Activated CD8-positive, alpha-beta memory T cell treated with anti-CD3 and anti-CD28 coated beads for 48 hours (primary cell): ENCODE data around the gene FBXW7.

ENCODE experiments used
- DNase-seq, 3 experiments: peaks; one replicate each; pipeline ENCODE4 v3.0.0-alpha.2; 2020; ENCODE audit warnings: low read depth in 2 of 3, low spot score in 2 of 3

Gene FBXW7

DNA sequence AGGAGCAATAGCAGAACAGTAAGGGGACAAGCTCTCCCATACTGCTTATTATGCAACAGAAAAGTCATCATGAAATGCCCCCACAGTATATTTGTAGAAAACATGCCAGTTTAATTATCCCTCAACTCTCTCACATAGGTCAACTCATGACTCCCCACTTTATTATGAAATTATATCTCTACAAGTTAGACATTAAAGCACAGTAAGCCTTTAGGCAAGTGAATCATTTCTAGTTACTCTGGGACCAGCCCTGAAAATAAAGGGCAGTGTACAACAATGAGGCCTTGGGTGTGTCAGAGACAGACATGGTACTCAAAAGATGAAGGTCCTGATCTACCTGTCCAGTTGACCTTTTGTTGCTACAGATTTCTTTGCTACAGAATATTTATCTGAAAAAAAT, 191.9 kb downstream of the FBXW7 start:
- no peak for DNase-seq

DNA sequence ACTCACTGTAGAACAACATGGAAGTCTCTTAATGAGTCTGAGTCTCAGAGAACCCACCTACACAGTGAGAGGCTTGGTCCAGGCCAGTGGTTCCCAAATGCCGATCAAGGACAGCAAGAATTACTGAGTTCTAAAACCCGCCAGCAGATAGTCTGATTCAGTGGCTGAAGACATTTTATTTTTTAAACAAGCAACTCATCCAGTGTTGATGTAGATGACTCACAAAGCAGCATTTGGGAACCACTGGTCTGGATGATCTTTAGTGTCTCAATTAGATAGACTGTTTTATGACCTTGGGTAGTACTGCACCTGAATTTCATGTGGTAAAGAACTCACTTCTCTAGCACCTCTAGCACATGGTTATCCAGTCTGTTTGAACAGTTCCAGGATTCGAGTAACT, 193.6 kb downstream of the FBXW7 start:
- DNase-seq: no peak

GRCh38 chr4:152340818-152341217, 195.1 kb downstream of the FBXW7 start:
- no peak for DNase-seq

DNA sequence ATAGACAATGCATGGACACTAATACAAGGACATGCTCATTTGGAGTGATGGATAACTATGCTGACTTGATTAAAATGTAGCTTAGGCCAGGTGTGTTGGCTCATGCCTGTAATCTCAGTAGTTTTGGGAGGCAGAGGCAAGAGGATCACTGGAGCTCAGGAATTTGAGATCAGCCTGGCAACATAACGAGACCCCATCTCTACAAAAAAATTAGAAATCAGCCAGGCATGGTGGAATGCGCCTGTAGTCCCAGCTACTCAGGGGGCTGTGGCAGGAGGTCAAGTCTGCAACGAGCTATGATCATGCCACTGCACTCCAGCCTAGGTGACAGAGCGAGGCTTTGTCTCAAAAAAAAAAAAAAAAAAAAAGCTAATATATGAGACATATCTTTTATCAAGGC, 196.3 kb downstream of the FBXW7 start:
- DNase-seq: no peak

DNA sequence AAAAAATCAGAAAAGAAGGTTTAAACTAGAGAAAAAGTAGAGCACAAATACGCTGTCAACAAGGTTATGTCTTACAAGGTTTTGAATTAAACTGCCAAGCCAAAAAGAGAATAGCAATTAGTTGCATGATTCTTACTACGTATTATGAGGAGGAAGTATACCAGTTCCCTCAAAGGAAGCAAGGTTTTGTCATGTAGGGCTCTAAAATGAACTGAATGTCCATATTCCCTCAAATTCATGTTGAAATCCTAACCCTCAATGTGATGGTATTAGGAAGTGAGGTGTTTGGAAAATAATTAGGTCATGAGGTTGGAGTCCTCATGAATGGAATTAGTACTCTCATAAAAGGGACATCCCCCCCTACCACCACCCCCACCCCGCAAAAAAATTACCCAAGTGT, 201.0 kb downstream of the FBXW7 start:
- no peak for DNase-seq

- DNase-seq: no peak
These were observed 204.8 kb downstream of the FBXW7 start for GRCh38 chr4:152331042-152331441.

DNA sequence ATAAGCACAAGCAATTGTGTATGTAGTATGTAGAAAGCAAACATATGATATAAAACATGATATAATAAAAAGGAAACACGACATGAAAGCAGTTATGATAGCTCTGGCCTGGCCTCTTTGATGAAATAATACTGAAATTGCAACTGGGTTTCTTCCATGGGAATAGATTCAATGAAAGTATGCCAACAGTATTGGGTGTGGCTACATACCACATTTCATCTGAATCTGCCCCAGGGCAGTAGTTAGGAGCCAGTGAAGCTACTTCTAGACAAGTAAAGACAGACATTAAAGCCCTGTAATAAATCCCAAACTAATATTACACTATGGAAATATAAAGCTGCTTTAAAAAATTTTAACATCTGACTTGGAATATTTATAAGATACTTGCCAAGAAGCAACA, 207.3 kb downstream of the FBXW7 start:
- no peak for DNase-seq

- no peak for DNase-seq
These were observed 208.1 kb downstream of the FBXW7 start for GRCh38 chr4:152327606-152328453.

- DNase-seq: no peak
These were observed 210.1 kb downstream of the FBXW7 start for GRCh38 chr4:152325831-152326230.

- no peak for DNase-seq
These were observed 212.7 kb downstream of the FBXW7 start for GRCh38 chr4:152323221-152323620.

DNA sequence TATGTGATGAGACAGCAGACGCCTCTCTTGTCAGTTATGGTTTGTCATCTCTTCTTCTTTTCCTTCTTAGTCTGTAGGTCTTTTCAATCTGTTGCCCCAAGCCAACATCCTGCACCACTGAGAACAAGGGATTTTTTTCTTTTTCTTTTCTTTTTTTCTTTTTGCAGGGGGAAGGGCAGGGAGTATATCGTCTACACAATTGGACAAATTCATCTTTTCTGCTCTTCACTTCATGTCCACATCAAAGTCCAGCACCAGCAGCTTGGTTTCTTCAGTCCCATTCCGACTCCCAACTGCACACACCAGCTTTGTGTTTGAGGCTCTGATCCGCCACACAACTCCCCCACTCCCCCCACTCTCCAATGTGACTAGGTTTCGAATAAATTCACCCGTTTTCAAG, 213.2 kb downstream of the FBXW7 start:
- DNase-seq: no peak

- DNase-seq: no peak
These were observed 214.0 kb downstream of the FBXW7 start for GRCh38 chr4:152321923-152322322.

GRCh38 chr4:152321398-152321797, 214.5 kb downstream of the FBXW7 start:
- DNase-seq: no peak

GRCh38 chr4:152316969-152317368, 218.9 kb downstream of the FBXW7 start:
- DNase-seq: no peak

- DNase-seq: no peak
These were observed 225.6 kb downstream of the FBXW7 start for GRCh38 chr4:152310257-152310656.

DNA sequence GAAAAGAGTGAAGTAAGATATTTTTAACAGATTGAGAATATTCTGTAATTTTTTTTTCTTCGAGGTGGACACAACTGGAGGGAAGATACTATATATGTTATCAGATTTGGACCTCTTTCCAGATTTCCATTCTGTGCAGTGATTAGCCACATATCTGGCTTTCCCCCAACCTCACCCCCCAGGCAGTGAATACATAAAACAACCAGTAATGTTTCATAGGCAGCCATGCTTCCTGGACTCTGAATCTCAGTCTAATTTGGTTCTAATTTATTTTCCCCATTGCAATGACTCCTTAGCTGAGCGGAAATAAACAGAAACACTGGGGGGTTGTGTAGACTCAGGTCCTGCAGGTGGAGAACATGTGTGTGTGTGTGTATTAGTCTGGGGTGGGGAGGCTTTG, 226.5 kb downstream of the FBXW7 start:
- DNase-seq: no peak

DNA sequence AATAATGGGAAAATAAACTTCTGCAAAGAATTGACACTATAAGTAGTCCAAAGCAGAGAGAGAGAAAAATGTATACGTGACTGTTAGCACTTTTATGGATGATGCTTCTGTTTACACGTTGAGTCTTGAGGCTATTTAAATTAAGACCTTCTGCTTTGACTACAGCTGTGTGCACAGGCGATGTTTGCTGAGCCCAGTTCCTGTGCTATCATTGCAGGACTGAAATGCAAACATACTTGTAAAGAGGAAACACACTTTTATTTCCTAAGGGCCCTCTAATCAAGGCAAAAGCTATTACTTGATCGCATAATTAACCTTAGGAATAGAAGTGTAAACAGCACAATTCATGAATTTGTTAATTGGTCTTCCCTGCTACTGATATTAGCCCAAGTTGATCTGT, 226.9 kb downstream of the FBXW7 start:
- no peak for DNase-seq

- DNase-seq: no peak
These were observed 228.2 kb downstream of the FBXW7 start for GRCh38 chr4:152307669-152308068.

GRCh38 chr4:152306541-152306940, 229.4 kb downstream of the FBXW7 start:
- no peak for DNase-seq

DNA sequence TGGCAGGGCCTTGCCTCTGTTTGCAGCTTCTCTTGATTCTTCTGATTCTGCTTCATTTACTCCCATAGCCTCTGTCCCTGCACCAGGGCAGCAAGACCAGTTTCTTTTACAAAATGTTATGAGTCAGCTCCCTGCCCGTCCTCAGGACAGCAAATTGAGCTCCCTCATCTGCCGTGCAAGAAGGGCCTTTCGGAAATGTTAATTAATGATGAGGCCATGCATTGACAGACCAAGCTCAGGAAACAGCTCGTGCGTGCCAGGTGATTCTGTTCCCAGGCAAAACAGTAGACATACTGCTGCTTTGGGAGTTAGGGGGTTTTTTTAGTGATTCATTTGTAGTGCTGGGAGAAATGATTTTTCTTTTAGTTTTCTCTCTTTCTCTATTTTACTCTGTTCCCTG, 231.7 kb downstream of the FBXW7 start:
- DNase-seq: no peak

DNA sequence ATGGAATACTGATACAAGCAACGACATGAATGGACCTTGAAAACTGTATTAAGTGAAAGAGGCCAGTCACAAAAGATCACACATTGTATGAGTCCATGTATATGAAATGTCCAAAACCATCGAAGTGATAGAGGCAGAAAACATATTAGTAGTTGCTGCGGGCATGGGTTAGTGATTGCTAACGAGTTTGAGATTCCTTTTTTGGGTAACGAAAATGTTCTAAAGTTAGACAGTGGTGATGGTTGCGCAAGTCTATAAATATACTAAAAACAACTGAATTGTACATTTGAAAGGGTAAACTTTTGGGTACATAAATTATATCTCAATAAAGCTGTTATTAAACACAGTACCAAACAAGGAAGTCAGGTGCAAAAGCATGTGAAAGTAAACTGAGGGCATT, 234.5 kb downstream of the FBXW7 start:
- DNase-seq: no peak

- DNase-seq: no peak
These were observed 236.3 kb downstream of the FBXW7 start for GRCh38 chr4:152299553-152299952.

DNA sequence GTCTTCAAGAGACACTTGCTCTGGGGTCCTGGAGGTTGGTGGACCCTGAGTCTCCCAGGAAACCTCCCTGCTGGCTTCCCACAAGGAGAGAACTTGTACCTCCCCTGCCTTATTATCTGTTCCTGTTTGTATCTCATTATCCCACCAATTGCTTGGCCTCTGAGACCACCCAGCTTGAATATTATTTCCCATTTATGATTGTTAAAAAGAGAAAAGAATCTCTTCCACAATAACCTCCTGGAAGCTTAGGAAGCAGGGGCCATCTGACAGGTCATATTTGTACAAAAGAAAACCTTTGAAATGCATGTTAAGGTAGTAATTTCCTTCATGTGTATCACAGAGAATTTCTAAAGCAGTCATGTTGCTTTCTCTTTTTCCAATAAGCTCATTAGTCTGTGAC, 239.5 kb downstream of the FBXW7 start:
- no peak for DNase-seq
